ENCODE measurements around the gene SLC9A4. TPM values are rescaled to one million over a fixed set of nuclear protein-coding genes. Genes with fewer than 3 reads are reported as not detected.

The SLC9A4 gene
- total RNA-seq, 1 donor: not detected

DNA sequence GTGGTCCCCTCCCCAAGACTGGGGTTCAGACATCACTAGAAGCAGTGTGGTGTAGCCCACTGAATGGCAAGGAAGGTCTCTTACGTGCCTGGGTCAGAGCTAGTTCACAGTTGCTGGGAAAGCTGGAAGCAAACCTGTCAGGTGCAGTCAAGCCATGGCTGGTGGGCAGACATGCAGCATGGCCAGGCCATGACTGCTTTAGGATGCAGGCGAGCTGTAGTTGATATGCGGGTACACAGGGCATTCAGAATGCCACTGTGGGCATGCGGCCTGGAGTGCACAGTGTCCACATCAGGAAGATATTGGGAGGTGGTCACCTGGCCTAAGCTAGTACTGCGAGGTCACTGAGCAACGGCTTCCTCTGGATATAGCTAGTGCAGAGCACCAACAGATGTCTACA lies 11.8 kb upstream of the SLC9A4 start:
- H2AFZ ChIP-seq (ENCODE audit: low read length): no peak overlapping the region
- no peaks in the 10 kb centered on the region for H4K20me1 ChIP-seq (ENCODE audit: insufficient read depth, low read length)
- no peaks in the 10 kb centered on the region for H3K4me1 ChIP-seq (ENCODE audit: insufficient read depth, low read length)
- H3K27me3 ChIP-seq (ENCODE audit: insufficient read depth, low read length): peaks cover 3% of the 10 kb centered on the region
- H3K79me2 ChIP-seq (ENCODE audit: insufficient read depth, low read length): no peaks in the 10 kb centered on the region
- H3K27ac ChIP-seq (ENCODE audit: low read depth, low read length): no peak overlapping the region
- H3K9me3 ChIP-seq (ENCODE audit: low read depth, low read length): no peaks in the 10 kb centered on the region
- no peak overlapping the region for H3K4me2 ChIP-seq (ENCODE audit: insufficient read depth, low read length)
- DNase-seq (ENCODE audit: insufficient read length, low spot score, missing footprints): no peak
- H3K4me3 ChIP-seq (ENCODE audit: insufficient read depth, low read length): no peak overlapping the region
- H3K36me3 ChIP-seq (ENCODE audit: insufficient read depth, low read length): no peaks in the 10 kb centered on the region
- TF ChIP-seq, protein P1, sequence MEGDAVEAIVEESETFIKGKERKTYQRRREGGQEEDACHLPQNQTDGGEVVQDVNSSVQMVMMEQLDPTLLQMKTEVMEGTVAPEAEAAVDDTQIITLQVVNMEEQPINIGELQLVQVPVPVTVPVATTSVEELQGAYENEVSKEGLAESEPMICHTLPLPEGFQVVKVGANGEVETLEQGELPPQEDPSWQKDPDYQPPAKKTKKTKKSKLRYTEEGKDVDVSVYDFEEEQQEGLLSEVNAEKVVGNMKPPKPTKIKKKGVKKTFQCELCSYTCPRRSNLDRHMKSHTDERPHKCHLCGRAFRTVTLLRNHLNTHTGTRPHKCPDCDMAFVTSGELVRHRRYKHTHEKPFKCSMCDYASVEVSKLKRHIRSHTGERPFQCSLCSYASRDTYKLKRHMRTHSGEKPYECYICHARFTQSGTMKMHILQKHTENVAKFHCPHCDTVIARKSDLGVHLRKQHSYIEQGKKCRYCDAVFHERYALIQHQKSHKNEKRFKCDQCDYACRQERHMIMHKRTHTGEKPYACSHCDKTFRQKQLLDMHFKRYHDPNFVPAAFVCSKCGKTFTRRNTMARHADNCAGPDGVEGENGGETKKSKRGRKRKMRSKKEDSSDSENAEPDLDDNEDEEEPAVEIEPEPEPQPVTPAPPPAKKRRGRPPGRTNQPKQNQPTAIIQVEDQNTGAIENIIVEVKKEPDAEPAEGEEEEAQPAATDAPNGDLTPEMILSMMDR (IDR thresholded peaks at IDR 0.05; ENCODE audit: extremely low read depth, low read depth, low read length): no peak

DNA sequence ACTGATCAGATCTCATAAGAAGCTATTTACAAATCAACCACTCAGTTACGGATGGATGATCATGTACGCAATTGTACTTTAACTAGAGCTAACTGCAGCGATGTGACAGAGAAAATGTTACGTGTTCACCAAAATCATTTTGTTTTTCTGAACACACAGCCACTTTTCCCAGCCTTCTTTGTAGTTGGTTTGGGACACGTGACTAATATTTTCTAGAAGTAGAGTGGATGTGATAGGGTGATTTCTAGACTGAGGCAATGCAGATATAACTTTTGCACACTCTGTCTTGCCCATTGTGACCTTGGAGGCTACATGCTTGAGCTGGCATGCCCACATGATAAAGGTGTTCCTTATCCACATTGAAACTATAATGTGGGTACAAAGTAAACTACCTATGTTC lies 9.9 kb upstream of the SLC9A4 start:
- no peaks in the 10 kb centered on the region for H3K4me1 ChIP-seq (ENCODE audit: insufficient read depth, low read length)
- H3K9me3 ChIP-seq (ENCODE audit: low read depth, low read length): no peaks in the 10 kb centered on the region

DNA sequence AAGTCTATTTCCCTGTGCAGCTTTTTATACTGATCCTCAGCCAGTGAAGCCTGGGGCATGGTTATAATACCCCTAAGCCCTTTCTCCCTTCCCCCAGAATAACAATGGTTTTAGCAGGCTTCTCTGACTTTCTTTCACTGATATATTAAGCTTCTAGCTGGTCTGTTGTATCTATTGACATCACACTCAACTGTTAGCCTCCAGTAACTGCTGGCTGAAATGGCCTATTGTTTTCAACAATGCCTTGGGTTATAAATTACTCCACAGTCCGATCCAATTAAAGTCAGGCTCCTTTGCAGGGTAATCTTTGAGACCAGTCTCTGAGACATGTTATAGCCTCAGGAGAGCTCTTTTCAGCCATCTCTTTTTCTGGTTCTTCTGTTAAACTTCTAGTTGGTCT lies 2.9 kb upstream of the SLC9A4 start:
- peaks cover 2% of the 10 kb centered on the region for H3K9me3 ChIP-seq (ENCODE audit: low read depth, low read length)
- TF ChIP-seq, protein P1 (IDR thresholded peaks at IDR 0.05; ENCODE audit: extremely low read depth, low read depth, low read length): no peak
- peaks cover 3% of the 10 kb centered on the region for H3K27me3 ChIP-seq (ENCODE audit: insufficient read depth, low read length)
- H3K36me3 ChIP-seq (ENCODE audit: insufficient read depth, low read length): no peaks in the 10 kb centered on the region
- H2AFZ ChIP-seq (ENCODE audit: low read length): no peak overlapping the region
- no peak overlapping the region for H3K4me2 ChIP-seq (ENCODE audit: insufficient read depth, low read length)
- H3K4me3 ChIP-seq (ENCODE audit: insufficient read depth, low read length): no peak overlapping the region
- H4K20me1 ChIP-seq (ENCODE audit: insufficient read depth, low read length): no peaks in the 10 kb centered on the region
- DNase-seq (ENCODE audit: insufficient read length, low spot score, missing footprints): no peak
- H3K4me1 ChIP-seq (ENCODE audit: insufficient read depth, low read length): no peaks in the 10 kb centered on the region
- no peaks in the 10 kb centered on the region for H3K79me2 ChIP-seq (ENCODE audit: insufficient read depth, low read length)
- H3K27ac ChIP-seq (ENCODE audit: low read depth, low read length): no peak overlapping the region

More for the DNA sequence above, 9.9 kb upstream of the SLC9A4 start:
- H3K4me2 ChIP-seq (ENCODE audit: insufficient read depth, low read length): no peak overlapping the region
- TF ChIP-seq, protein P1 (IDR thresholded peaks at IDR 0.05; ENCODE audit: extremely low read depth, low read depth, low read length): no peak
- H3K27ac ChIP-seq (ENCODE audit: low read depth, low read length): no peak overlapping the region
- no peaks in the 10 kb centered on the region for H3K36me3 ChIP-seq (ENCODE audit: insufficient read depth, low read length)
- H2AFZ ChIP-seq (ENCODE audit: low read length): no peak overlapping the region
- H3K79me2 ChIP-seq (ENCODE audit: insufficient read depth, low read length): no peaks in the 10 kb centered on the region
- H3K27me3 ChIP-seq (ENCODE audit: insufficient read depth, low read length): peaks cover 3% of the 10 kb centered on the region
- no peak overlapping the region for H3K4me3 ChIP-seq (ENCODE audit: insufficient read depth, low read length)
- H4K20me1 ChIP-seq (ENCODE audit: insufficient read depth, low read length): no peaks in the 10 kb centered on the region
- no peak for DNase-seq (ENCODE audit: insufficient read length, low spot score, missing footprints)

DNA sequence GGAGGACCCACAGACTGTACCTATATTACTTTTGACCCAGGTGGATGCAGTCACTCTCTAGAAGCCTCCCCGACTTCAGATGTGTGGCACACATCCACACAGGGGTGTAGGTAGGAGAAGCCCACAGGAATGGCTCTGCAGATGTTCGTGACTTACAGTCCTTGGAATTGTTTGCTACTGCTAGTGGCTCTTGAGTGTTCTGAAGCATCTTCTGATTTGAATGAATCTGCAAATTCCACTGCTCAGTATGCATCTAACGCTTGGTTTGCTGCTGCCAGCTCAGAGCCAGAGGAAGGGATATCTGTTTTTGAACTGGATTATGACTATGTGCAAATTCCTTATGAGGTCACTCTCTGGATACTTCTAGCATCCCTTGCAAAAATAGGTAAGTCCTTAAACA lies 605 bp downstream of the SLC9A4 start:
- Histone ChIP-seq H3K36me3 (ENCODE audit: insufficient read depth, low read length) (no peaks in the 10 kb centered on the region), H3K4me3 (ENCODE audit: insufficient read depth, low read length) (no peak overlapping the region), H3K27me3 (ENCODE audit: insufficient read depth, low read length) (peaks cover 3% of the 10 kb centered on the region), H3K4me2 (ENCODE audit: insufficient read depth, low read length) (no peak overlapping the region), H4K20me1 (ENCODE audit: insufficient read depth, low read length) (no peaks in the 10 kb centered on the region), H3K9me3 (ENCODE audit: low read depth, low read length) (peaks cover 2% of the 10 kb centered on the region), H3K27ac (ENCODE audit: low read depth, low read length) (no peak overlapping the region), H3K79me2 (ENCODE audit: insufficient read depth, low read length) (no peaks in the 10 kb centered on the region), H2AFZ (ENCODE audit: low read length) (no peak overlapping the region), H3K4me1 (ENCODE audit: insufficient read depth, low read length) (no peaks in the 10 kb centered on the region)
- no peak for DNase-seq (ENCODE audit: insufficient read length, low spot score, missing footprints)
- TF ChIP-seq, protein P1 (IDR thresholded peaks at IDR 0.05; ENCODE audit: extremely low read depth, low read depth, low read length): no peak

All from osteoblast (primary cell).